Stimulated activated CD4-positive, alpha-beta T cell treated with anti-CD3 and anti-CD28 coated beads, Interleukin-2, amount 100 ng/mL, for 48 hours (primary cell): ENCODE measurements around the gene SCN9A.
"Not testable (repeated sequence)": the region's sequence is repeated elsewhere in the genome, so short reads cannot be mapped to it uniquely, and the experiment has no call there.

ENCODE experiments used
- DNase-seq, 2 donors: peaks; one replicate each; pipeline ENCODE4 v3.0.0-alpha.2; 2020

Gene SCN9A

GRCh38 chr2:166373951-166374350, 1.8 kb downstream of the SCN9A start:
- peak in 1 of 2 donors; percentile 4 for DNase-seq

GRCh38 chr2:166373539-166373938, 2.2 kb downstream of the SCN9A start:
- no peak for DNase-seq

DNA sequence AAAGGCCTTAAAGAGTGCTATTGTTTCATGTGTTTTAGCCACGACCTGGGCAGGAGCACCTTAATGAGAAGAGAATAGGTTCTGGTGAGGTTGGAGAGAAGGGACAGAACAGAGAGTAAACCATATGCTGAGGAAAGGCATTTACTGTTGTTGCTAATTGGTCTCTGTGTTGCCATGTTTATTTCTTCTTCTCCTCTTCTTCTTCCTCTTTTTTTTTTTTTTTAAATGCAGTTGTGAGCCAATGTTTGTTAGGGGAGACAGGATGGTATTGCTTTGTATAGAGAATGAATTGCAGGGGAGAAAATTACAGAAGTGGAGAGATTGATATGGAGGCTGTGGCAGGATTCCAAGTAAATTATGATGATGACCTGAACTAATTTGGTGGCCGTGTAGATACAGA, 2.6 kb downstream of the SCN9A start:
- DNase-seq: no peak

DNA sequence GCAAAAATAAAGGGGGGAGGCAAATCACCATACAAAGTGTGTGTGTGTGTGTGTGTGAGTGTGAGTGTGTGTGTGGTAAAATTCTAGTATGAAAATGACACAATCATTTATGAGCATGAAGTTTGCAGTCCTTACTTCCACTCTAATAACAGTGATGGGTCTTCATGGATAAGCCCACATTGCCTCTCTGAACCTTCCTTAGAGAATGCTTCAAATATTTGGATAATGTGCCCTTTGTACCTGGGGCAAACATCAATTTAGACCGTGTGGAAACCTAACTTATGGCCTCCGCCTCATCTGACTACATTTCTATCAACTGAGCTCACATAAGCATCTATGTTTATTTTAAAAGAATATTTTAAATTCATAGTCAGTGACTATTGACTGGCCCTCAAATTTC, 3.7 kb downstream of the SCN9A start:
- no peak for DNase-seq

DNA sequence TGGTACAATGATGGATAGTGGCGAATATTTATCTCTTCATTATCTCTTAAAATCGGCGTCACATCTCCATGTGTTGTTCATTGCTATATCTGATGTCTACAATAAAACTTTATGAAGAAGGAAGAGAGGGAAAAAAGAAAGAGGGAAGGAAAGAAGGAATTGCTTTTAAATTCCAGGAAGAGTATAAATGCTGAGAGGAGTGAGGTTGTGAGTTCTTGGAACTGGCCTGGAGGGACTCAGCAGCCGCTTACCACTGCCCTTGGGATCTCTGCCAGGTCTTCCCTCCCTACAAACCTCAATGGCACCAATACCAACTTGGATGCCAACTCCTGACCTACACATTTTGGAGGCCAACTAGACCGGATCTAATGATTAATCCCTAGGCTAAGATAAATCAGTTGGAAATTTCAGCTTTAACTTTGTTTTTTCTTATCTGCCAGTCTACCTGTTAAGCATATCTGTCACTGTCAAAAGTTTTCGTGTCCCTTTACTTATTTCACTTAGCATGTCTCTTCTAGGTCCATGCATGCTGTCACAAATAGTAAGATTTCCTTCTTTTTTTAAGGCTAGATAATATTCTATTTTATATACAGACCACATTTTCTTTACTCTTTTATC, 9.8 kb downstream of the SCN9A start:
- no peak for DNase-seq

- no peak for DNase-seq
Observed at GRCh38 chr2:166365239-166365638, 10.5 kb downstream of the SCN9A start.

- no peak for DNase-seq
Observed at GRCh38 chr2:166364476-166365161, 11.1 kb downstream of the SCN9A start.

DNA sequence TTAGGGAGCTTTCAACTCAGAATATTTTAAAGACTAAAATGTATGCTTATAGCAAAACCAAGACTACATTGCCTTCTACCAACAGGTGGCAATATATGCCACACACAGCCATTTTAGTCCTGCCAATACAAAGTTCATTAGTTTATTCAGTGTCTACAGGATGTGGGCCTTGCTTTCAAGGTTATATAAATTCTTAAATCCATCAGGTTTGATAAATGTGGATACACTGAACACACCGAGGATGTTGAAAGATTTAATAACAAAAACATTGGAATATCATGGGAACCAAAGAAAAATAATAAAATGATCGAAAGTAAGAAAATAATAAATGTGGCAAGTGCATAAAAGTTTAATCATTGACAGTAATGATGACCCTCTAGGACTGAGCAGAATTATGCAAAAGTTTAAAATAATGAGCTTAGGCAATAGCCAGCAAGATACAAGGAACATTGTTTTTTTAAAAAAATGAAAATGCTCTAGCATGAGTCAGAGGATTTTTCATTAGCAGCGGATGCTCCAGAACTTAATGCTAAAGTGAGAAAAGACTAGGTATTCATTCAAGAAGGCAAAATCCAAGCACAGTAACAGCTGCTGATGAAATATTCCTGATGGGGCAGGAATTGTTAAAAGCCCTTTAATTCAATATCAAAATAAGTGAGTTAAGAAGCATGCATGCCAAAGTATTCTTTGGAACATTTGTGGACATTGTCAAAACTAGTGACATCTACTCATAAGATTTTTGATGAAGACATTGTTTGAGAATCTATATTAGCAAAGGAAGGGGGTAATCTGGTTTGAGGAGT, 14.2 kb downstream of the SCN9A start:
- DNase-seq: no peak

DNA sequence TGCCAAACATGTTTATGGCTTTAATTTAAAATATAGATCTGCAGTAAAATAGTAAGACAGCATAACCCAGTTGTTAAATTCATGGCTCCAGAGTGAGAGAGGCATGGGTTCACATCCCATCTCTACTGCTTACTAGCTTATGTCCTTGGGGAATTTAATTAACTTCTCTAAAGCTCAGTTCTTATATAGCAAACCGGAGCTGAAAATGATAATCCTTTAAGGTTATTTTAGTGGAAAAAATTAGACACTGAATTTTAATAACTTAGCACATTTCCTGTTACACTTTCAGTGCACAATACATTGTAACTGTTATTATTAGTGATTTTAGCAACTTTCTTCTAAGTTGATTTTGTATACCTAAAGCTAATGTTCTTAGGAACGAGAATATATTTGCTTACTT, 14.8 kb downstream of the SCN9A start:
- DNase-seq: no peak

- no peak for DNase-seq
Observed at GRCh38 chr2:166360426-166360825, 15.3 kb downstream of the SCN9A start.

- DNase-seq: not testable (repeated sequence)
Observed at GRCh38 chr2:166357950-166358321, 17.8 kb downstream of the SCN9A start.

DNA sequence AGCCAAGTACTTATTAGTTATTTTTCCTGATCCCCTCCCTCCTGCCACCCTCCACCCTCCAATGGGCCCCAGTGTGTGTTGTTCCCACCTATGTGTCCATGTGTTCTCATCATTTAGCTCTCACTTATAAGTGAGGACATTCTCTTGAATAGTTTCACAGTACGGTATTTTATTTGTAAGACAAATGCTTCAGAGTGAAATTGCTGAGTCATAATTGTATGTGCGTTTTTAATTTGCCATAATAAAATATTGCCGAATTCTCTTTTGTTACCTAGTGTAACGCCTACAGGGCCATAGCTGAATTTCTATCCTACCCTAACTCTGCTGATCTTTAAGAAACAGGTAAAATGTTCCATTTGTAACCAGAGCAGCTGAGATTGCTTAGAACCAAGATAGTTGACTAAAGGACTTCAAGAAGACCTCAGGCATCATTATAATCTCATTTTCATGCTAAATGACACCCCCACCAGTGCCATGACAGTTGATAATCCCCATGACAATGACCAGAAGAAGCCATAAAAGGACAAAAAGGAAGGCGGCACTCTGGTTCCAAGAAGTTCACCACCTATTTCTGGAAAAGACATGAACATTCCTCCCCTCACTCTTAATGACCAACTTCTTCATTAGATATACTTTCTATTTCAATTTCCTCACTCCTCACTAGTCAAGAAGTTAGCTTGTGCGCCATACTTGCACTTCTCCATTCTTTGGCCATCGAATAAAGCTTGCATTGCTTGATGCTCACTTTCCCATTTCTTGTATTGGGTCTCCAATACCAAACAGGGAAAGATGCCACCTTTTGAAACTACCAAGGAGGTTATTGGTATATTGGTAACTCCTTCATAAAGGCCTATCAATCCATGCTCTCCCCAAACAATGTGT, 18.4 kb downstream of the SCN9A start:
- DNase-seq: no peak

DNA sequence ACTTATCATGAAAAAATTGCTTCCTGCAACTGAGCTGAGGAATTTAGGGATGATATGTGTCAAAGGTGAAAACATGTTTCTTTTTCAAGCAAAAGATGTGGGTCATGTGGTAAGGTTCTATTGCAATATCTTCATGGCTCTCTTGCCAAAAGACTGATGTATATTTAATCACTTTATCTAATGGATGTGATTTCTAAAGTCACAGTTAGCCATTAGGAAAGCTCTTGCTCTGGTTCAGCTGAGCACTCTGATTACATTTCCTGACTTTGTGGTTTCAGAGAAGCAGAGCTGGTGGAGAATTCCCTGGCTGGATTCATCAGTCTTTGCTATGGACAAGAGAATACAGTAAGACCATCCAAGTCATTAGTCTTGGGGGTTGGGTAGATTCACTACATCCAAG, 24.4 kb downstream of the SCN9A start:
- DNase-seq: no peak

GRCh38 chr2:166350525-166350924, 25.2 kb downstream of the SCN9A start:
- no peak for DNase-seq

GRCh38 chr2:166344286-166345113, 31.2 kb downstream of the SCN9A start:
- DNase-seq: no peak

GRCh38 chr2:166343467-166343866, 32.3 kb downstream of the SCN9A start:
- DNase-seq: no peak

GRCh38 chr2:166341426-166341825, 34.3 kb downstream of the SCN9A start:
- DNase-seq: no peak

DNA sequence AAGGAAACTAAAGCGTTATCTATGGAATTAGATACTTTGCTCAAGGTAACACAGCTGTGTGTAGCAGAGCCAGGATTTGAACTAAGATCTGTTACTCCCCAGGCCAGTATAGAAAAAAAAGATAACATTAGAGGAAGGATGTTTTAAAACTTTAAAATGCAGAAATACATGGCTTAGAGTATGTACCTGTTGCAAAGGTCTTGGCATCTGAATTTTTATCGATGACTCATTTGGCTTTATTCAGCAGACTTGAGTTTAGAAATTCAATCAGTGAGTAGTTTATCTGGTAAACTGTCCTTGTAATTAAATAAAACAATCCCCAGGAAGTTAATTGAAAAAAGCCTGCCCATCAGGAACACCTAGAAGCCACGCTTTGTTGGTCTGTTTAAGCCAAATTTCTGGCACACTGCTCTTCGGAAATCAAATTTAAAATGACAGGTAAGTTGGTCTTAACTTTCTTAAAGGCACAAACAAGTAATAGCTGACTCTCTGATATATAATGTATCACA, 36.9 kb downstream of the SCN9A start:
- no peak for DNase-seq

DNA sequence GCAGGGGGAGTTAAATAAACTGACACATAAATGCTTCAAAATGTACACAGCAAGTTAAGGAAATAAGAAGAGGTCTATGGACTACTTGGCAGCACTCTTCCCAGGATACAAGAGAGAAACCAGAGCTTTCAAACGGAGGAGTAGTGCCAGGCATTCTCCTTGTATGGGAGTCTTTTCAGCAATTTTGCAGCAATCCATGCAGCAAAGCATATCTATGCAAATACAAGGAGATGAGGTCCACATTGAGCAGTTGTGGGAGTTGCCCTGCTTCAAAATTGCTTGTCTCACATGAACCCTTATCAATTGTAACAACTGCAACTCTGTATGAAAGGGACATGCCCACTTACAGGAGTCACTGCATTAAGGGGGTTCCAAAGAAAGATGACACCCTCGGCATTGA, 37.8 kb downstream of the SCN9A start:
- DNase-seq: no peak

DNA sequence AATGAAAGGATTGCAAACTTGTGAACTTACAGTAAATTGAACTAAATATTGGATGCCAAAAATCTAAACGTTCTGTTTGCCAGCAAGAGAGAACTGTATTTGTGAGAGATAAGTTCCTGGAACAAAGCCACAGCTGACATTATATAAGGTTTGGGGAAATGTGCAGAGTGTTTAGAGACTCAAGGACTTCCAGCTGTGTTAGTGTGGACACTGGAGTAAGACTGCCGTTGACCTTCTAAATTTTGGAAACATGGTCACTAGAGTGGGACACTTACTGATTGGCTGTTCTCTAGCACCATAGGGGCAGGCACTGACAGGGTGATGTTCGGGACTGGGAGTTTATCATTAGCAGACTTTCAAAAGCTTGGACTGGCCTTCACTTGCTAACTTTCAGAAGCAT, 40.5 kb downstream of the SCN9A start:
- DNase-seq: no peak

DNA sequence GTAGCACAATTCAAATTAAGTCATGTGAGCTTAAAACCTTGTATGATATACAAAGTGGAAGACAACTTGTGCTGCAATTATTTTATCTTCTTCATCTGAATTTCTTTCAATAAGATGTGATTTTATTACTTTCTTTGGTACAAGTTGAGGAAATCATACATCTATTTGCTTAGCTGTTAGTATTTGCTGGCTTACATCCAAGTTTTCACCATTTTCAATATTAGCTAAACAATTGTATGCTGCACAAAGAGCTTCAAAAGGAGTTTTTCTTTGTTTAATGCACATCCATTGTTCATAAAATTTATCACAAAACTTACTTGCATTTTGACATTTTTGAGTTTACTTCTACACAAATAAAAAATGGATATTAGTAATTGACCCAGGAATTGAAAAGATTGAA, 40.9 kb downstream of the SCN9A start:
- DNase-seq: no peak

DNA sequence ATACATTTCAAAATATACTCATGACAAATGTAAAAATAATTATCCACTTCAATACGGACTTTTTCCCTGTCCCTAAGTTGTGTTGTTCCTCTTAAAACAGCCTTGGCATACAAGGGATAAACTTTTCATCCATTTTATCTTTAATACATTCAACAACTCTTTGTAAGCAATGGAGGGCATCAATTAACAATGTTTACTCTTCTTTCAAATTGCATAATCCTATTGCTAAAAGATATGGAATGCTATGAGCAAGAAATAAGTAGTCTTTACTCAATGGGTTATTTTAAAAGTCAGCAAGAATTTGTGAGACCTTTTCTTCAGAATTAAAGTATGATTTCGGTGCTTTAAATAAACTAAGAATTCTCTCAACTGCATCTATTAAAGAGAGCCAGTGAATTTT, 41.9 kb downstream of the SCN9A start:
- no peak for DNase-seq
